CD1c-positive myeloid dendritic cell (primary cell): Measurements from ENCODE around the gene VAMP2.

Experiments used
- DNase-seq: peaks from one replicate; pipeline ENCODE4 v3.0.0-alpha.2; 2016; ENCODE audit errors: extremely low spot score

VAMP2 gene

GRCh38 chr17:8142887-8143580, 19.7 kb downstream of the VAMP2 start:
- no peak for DNase-seq

- DNase-seq, result no peak
Measured at GRCh38 chr17:8142158-8142886, 20.4 kb downstream of the VAMP2 start.

- DNase-seq, result no peak
Measured at GRCh38 chr17:8141741-8142140, 21.0 kb downstream of the VAMP2 start.

- DNase-seq, result no peak
Measured at GRCh38 chr17:8141045-8141444, 21.7 kb downstream of the VAMP2 start.

GRCh38 chr17:8140065-8141029, 22.4 kb downstream of the VAMP2 start:
- peak; percentile 69 for DNase-seq

- DNase-seq, result peak; percentile 98
Measured at GRCh38 chr17:8138672-8139371, 23.9 kb downstream of the VAMP2 start.

GRCh38 chr17:8138374-8138671, 24.4 kb downstream of the VAMP2 start:
- no peak for DNase-seq

GRCh38 chr17:8137645-8138373, 24.9 kb downstream of the VAMP2 start:
- DNase-seq, result no peak

- DNase-seq, result no peak
Measured at GRCh38 chr17:8133941-8134340, 28.8 kb downstream of the VAMP2 start.

GRCh38 chr17:8133399-8133798, 29.3 kb downstream of the VAMP2 start:
- no peak for DNase-seq

- DNase-seq, result no peak
Measured at GRCh38 chr17:8131844-8132441, 30.8 kb downstream of the VAMP2 start.

GRCh38 chr17:8128125-8128784, 34.5 kb downstream of the VAMP2 start:
- DNase-seq, result no peak

- DNase-seq, result no peak
Measured at GRCh38 chr17:8126491-8127066, 36.2 kb downstream of the VAMP2 start.

- no peak for DNase-seq
Measured at GRCh38 chr17:8125947-8126490, 36.7 kb downstream of the VAMP2 start.

- DNase-seq, result peak; percentile 83
Measured at GRCh38 chr17:8125154-8125946, 37.4 kb downstream of the VAMP2 start.

GRCh38 chr17:8124350-8125153, 38.2 kb downstream of the VAMP2 start:
- no peak for DNase-seq

GRCh38 chr17:8123695-8124349, 38.9 kb downstream of the VAMP2 start, which contains the start of gene HES7:
HES7 (minus strand) TSS chr17:8124106; CDS start chr17:8124084, 22 bp downstream.
- no peak for DNase-seq
